GM12872 (cell line): ENCODE results near the gene SPATS2.

ENCODE experiments used
- TF ChIP-seq, protein P1 (sequence below): IDR thresholded peaks from 3 replicates; pipeline ENCODE4 v1.5.1; 2011; ENCODE audit warnings: low read depth, mild to moderate bottlenecking, low read length, moderate library complexity; ENCODE audit not compliant: insufficient read depth

The SPATS2 gene

DNA sequence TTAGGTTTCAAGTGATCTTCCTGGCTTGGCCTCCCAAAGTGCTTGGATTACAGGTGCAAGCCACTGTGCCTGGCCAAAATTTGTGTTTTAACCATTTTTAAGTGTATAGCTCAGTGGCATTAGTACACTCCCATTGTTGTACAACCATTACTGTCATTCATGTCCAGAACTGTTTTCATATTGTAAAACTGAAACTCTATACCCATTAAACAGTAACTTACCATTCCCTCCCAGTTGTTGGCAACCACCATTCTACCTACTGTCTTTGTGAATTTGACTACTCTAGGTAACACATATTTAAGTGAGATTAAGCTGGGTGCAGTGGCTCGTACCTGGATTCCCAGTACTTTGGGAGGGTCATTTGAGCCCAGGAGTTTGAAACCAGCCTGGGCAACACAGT is 104.3 kb downstream of the SPATS2 start:
- TF ChIP-seq, protein P1, sequence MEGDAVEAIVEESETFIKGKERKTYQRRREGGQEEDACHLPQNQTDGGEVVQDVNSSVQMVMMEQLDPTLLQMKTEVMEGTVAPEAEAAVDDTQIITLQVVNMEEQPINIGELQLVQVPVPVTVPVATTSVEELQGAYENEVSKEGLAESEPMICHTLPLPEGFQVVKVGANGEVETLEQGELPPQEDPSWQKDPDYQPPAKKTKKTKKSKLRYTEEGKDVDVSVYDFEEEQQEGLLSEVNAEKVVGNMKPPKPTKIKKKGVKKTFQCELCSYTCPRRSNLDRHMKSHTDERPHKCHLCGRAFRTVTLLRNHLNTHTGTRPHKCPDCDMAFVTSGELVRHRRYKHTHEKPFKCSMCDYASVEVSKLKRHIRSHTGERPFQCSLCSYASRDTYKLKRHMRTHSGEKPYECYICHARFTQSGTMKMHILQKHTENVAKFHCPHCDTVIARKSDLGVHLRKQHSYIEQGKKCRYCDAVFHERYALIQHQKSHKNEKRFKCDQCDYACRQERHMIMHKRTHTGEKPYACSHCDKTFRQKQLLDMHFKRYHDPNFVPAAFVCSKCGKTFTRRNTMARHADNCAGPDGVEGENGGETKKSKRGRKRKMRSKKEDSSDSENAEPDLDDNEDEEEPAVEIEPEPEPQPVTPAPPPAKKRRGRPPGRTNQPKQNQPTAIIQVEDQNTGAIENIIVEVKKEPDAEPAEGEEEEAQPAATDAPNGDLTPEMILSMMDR, result no peak

DNA sequence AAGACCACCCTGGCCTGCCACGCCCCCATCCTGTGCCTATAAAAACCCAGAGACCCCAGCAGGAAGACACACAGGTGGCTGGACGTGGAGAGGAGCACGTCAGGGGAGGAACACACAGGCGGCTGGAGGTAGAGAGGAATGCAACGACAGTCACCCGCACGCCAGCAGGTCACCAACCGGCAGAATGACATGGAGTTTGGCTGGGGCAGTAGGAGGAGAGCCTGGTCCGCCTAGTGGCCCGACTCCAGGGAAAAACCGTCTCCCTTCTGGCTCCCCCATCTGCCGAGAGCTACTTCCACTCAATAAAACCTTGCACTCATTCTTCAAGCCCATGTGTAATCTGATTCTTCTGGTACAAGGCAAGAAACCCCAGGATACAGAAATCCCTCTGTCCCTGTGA is 108.8 kb downstream of the SPATS2 start:
- TF ChIP-seq, protein P1, result no peak

DNA sequence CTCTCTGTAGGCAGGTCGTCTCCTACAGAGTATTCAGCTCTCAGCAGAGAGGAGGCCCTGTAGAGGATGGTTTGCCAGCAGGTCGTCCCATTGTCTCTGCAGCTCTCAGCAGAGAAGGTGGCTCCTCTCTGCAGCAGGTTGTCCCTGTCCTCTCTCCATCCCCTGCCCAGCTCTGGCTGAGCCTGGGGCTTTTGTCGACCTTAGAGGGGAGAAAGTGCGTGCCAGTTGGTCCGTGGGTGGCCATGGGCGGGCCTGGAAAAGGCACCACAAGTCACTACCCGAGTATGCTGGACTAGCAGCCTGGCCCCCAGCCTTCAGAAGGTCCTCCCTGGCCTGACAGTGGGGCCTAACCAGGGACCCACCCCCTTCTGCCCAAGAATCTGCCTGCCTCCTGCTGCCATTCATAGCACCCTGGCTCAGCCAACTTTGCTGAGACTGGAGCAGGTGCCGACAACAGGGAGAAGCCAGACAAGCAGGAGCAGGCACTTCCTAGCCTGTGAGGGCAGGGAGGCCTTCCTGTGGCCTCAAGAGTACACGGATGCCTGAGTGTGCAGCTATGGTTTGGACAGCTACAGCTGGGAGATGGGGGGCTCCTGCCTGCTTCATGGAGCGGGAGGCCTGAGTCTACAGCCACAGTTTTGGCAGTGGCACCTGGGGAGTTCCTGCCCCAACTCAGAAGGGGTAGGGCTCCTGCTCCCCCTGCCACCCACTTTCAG is 111.8 kb downstream of the SPATS2 start:
- TF ChIP-seq, protein P1, result no peak

DNA sequence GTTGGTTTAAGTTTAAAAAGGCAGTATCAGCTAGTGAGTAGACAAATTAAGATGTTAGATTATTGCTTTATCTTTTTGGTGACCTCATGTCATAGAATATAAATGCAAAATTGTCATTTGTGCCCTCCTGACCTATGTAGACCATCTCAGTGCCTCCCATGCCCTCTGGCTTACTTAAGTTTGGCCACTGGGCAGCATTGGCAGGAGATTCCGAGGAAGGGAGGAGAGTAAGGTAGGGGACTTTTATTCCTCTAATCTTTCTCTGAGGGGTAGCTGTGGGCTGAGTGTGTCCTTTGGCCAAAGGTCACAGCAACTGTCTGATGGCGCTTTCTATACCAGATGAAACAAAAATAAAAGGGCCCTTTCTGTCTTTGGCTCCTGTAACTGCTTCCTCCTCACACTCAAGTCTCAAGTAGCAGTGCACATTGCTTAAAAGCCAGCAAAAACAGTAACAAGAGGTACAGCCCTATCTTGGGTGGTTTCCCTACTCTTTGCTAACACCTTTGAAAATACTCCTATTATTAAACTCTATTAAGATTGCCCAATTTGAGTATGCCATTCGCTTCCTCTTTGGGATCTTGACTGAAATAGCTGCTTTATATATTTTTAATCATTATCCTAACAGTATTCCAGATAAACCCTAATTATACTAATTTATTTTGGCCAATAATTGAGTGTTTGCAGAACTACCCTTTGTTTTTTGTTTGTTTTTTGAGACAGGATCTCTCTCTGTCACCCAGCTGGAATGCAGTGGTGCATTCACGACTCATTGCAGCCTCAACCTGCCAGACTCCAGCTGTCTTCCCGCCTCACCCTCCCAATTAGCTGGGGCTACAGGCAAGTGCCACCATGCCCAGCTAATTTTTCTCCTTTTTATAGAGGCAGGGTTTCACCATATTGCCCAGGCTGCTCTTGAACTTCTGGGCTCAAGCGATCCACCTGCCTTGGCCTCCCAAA is 115.1 kb downstream of the SPATS2 start:
- TF ChIP-seq, protein P1, result no peak

DNA sequence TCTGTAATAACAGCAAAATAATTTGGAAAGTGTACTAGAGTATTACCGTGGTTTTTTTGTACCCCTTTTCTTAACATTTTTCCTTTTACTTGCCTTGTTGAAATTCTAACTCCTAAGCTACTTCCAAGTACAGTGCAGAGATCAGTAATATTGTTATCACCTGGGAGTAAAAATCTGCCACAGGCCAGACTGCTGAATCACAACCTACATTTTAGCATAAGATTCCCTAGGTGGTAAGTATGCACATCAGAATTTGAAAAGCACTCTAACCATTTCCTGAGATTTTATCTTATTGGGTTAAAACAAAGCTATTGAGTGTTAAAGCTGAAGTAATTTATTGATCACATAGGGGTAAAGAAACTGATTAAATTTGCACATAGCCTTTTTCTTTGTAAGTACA is 116.4 kb downstream of the SPATS2 start:
- TF ChIP-seq, protein P1, result no peak

DNA sequence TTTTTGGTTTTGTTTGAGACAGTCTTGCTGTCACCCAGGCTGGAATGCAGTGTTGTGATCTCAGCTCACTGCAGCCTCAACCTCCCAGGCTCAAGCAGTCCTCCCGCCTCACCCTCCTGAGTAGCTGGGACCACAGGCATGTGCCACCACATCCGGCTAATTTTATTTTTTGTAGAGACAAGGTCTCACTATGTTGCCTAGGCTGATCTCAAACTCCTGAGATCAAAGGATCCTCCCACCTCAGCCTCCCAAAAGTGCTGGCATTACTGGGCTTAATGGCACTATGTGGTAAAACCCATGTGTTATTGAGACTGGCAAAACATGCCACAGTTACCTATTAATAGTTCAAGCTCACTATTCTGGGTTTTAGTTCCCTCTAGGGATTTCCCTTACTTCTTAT is 120.3 kb downstream of the SPATS2 start:
- TF ChIP-seq, protein P1, result no peak

DNA sequence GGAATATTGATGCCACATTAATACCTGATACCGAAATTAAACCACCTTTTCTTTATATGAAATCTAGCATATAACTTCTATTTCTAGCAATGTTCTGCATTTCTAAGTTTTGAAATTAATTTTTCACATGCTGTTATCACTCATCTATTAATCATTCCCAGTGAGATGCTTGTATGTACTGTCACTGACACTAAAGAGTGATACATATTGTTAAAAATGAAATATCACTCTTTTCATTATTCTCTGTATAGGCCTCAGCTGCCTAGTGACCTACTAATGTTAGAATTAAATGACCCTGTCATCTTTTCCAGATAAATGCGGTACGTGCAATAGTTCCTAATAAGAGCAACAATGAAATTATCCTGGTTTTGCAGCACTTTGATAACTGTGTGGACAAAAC is 121.9 kb downstream of the SPATS2 start:
- TF ChIP-seq, protein P1, result no peak
